GM21381 (cell line): ENCODE results near the gene ARID3C.
A peak's percentile ranks its signal among the peaks of the same experiment; 100 is the strongest.

Experiments
- ATAC-seq: cut with Tn5 transposase; IDR thresholded peaks from one replicate; pipeline ENCODE4 v1.9.1; 2021; ENCODE audit warnings: mild to moderate bottlenecking, moderate library complexity; ENCODE audit not compliant: unreplicated experiment

The ARID3C gene

DNA sequence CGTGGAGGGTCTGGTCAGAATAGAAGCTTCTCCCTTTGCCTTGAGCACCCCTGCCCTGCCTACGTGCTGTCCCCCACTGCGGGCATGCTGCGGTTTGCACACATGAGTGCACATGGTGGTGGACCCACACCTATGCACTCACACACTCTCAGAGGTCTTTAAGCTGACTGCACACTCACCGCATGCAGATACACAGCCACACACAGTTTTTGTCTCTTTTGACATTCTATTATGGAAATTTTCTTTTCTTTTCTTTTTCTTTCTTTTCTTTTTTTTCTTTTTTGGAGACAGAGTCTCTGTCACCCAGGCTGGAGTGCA, 584 bp upstream of the ARID3C start:
- no peak for ATAC-seq

DNA sequence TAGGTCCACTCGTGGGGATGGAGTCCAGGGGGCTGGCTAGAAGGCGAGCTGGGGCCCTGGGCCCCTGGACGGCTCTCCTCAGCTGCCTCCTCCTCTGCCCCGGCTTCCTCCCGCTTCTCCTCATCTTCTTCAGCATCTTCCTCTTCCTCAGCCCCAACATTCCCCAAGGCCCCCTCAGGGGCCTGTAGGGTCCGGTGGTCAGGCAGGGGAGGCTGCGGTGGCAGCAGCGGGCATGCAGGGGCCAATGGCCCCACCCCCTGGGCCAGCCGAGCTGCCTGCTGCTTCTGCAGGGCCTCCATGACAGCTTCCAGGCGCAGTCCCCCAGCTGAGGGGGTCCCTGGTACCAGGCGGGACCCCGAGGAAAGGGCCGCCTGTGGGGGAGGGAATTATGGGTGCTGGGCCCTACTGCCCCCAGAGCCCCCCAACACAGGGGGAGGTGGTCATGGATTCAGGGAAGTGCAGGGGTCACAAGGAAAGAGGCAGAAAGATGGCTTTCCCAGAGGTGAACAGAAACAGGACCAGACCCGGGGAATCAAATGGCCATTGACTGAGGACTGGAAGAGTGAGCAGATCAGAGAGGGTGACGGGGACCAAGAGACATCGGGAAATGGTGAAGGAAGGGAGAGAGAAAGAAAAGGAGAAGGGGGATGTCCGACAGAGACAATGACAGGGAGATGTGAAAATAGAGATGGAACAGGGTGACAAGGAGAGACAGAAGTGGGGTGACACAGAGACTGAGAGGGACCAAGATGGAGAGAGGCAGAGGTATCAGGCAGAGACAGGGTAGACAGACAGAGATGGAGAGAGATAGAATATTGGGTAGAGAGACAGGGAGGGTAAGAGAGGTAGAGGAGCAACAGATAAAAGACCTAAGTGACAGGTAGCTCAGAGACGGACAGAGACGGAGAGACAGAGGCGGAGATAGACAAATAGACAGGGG, 880 bp downstream of the ARID3C start:
- ATAC-seq, result no peak

DNA sequence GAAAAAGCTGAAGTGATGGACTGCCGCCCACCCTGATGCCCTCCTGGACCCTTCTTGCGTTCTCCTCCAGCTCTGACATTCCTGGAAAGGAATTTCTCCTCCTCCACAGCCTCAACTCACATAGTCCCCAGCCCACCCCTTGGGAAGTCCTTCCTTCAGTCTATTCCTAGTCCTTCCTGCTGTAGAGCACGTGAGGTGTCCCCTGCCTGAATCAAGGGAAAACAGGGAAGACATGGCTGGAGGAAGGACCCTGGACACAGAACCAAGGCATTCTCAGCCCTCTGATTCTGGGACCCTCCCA, 3.7 kb downstream of the ARID3C start:
- ATAC-seq, result no peak

DNA sequence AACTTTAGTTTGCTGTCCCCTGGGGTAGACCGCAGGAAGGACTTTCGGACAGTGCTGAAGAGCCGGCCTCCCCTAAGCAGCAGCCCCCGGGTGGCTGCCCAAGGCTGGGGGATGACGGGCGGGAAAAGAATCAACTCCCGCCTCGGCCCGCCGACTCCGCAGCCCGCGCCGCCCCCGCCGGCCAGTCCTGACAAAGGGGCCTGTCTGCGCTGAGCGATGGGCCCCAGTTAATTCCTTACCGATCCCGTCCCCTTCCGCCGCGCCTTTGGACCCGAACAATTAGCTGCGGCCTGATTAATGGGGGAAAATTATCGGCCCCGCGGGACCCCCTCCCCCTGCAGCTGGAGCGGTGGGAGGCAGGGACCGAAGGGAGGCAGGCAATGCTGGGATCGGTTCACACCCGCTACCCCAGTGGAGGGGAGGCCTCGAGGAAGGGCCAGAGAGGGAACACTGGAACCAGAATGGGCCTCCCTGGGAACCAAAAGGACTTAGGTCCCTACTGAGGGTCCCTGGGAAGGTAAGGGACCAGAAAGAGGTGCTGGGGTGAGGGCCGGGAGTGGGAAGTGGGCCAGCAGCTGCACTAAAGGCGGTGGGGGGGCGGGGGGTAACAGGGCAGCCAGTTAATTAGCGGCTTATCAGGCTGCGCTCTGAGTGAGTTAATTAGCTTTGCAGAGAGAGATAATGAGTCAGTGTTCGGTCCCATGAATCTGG, 4.2 kb downstream of the ARID3C start:
- no peak for ATAC-seq

DNA sequence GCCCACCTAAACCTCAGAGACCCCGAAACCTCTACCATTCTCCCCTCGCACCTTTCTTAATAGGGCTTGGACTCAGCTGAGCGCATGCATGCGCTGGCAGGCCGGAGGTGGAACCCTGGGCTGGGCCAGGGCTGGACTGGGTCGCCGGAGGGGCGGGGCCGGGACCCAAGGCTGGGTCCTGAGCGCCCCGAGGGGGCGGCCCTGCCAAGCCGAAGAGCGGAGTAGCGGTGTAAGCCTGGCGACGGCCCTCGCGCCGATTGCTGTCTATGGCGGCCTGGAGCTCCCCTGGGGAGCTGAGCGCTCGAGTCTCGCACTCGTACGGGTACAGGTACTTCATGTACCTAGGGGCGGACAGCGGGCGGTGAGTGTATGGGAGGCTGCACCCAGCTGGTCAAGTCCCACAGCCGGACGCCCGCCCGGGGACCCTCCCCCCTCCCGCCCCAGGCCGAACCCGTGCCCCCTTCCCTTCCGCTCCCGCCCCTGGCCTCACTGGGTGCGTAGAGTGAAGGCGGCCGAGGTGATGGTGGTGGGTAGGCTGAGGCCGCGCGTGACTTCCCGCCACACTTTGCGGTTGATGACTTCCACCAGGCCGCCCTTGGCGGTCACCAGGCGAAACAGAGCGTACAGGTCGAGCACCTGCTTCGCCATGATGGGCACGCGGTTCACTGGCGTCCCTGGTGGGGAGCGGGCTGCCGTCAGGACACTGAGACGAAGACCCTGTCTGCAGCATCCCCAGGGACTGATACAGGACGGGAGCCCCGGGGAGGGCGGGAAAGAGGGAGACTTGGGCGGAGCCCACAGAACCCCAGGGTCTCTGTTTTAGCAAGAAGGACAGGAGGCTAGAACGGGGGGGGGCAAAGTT, 5.3 kb downstream of the ARID3C start:
- ATAC-seq, result no peak

DNA sequence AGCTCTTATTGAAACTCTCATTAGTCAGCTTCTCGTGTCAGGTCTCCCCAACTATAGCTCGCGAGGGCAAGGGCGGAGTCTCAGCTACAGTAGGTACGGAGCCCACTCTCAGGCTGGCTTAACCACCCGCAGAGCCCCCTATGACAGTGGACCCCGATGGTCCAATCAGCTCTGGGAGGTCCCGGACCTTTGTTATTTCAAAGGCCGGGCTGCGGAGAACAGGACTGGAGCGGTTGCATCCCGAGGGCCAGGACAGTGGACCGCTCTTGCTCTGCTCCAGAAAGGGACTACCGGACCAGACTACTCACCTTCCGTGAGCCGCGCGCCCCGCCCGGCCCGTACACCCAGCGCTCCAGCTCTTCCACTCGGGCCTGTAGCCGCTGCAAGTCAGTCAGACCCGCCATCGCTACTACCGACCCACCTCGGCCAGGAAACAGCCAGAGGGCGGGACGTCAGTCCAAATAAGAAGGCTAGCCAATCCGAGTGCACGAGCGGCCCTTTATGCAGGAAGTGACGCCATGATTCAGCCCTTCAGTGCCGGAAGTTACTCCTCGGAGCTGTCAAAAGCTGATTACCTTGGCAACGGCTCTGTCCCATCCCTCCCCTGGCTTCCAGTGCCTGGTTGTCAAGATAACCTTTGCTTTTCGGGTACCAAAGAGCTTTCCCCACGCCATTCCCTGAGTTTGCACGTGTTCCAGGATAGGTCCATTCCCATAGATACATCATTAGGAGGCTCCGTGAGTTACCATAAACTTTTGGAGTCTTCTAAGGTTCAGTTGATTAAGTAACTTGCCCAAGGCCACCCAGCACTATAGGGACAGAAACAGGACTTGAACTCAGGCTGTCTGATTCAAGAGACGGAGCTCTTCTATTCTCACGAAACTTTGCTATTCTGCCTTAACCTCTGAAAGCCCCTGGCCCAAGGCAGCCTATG, 8.5 kb downstream of the ARID3C start, which contains the start of gene DCTN3:
Gene DCTN3 (minus strand): TSS at position 435 of the 934 bp plus-strand sequence. CDS start 31 bp downstream, at position 404.
- peak; percentile 97 for ATAC-seq

DNA sequence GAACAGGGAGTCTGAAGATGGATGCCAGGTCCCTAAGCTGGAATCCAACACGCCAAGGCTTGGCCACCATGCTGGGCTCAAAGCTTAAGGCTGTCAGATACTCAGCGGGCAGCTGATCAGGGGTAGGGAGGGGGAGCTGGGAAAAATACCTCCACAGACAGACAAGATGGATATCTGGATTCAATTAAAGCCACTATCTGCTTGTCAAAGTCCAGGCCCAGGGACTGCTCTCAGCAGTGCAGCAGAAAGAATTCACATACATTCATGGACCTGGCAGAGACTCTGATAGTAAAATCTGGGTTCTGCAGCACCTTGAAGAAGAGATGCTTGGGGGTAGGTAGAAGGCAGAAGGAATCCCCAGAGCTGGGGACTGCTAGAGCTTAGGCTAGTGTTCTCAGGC, 13.7 kb downstream of the ARID3C start:
- no peak for ATAC-seq

DNA sequence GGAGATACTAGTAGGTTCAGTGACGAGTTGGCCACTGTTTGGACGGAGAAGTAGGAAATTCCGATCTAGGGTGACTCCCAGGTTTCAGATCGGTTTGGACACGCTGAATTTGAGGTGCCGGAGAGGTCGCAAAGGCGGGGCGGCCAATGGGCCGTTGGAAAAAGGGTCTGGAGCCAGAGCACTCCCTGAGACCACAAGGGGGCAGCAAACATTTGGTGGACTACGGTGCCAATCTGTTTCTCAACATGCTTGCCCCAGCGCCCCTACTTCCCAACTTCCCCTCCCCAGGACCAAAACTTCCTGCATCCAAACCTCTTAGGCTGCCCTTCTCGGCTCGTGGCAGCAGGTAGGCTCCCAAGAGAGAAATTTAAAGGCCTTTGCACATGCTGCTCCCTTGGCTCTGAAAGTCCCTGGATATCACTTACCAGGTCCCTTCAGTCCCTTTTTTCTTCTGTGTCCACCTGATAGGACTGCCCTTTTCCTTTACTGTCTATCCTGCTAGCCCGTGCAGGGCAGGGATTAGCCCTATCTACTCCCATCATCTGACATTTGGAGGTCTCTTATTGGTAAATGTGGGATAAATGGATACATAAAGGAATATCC, 16.0 kb downstream of the ARID3C start:
- ATAC-seq, result no peak

DNA sequence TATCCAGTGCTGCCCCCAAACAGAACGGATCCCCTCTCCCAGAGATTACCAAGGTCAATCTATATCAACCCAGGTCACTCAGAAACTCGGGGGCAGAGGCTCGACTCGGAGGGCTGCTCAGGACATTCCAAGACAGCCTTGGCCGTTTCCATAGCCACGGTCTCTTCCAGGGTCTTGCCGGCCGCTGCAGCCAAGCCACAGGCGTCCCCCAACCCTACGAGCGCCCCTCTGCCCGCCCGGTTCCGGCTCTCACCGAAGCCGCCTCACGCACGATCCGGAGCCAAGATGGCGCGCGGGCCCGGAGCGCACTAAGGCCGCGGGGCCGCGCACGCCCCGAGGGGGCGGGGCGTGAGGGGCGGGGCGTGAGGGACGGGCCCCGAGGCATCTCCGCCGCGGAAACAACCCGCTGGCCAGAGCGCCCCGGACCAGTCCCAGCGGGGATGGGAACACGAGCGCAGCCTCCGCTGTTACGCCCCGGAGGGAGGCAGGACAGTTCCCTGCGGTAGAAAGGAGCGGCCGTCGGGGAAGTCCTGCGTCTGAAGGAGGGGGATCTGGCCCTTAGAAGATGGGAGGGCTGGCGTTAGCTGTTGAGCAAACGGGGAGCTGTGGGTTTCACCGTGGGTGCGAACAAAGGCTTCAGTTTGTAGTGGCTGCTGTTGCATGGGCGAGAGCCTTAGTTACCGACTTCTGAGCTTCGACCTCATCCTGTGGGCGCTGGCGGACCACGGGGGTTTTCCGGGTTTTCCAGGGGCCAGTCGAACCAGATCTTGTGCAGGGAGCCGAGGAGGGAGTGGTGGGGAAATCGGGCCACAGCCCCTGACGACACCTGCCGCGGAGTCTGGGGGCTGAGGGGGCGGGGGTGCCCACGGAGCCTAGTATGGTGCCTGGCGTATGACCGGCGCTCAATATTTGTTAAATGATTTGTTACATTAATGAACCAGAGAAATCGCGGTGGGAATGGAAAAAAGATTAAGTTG, 16.8 kb downstream of the ARID3C start, which contains the start of gene RPP25L:
Gene RPP25L (minus strand): TSS at position 287 of the 977 bp plus-strand sequence. CDS start 801 bp downstream, outside the sequence.
- peak; percentile 89 for ATAC-seq

DNA sequence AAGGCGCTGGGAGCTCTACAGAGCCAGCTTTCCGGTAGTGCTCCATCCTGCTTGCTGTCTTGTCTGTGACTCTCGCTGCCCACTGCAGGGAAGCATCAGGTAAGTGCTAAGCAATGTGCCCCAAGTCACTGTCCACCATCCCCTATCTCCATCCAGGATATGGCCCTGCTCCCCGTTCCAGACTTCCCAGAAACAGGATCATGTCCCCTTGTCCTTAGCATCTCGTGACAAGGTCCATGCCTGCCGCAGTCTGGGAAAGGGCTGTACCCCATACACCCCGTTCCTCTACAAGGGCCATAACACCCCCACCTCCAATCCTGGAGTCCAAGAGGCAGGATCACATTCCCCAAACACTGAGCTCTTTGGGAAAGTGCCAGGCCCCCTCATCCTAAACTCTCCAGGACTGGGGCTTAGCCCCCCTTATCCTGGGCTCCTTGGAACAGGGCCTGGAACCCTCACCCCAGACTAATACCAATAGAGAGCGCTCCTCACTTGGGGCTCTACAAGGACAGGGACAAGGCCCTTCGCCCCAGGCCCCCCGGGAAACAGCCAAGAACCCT, 17.5 kb downstream of the ARID3C start:
- ATAC-seq, result no peak

DNA sequence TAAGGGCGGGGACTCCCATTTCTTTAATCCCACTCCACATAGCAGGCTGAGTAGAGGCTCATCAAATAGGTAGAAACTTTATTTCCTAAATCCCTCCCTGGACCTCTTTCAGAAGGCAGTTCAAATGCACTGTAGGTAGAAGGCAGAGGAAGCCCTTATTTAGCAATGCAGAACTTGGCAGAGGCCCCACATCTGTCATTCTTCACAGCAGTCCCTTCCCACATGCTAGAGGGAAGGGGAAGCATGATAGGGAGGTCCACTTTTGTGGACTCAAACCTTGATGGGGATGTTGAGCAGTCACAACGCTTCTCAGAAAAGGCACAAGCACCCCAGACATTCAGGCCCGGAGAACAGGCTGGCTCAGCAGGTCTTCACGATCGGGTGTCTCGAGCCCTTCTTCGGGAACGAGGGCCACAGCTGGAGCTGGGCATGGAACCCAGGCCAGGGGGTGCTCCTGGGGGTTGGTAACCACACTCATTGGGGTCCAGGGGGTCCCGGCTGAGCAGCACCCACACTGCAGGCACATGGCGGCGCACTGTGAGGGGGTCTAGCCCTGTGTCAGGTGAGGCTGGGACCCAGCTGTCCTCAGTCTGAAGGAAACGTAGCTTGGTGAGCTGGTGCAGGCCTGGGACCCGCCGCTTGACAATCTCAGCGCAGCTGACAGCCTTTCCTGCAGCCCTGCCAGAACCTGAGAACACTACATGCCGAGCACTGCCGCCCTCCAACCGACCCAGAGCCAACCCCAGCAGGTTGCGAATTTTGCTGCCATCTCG, 18.2 kb downstream of the ARID3C start:
- ATAC-seq, result no peak

DNA sequence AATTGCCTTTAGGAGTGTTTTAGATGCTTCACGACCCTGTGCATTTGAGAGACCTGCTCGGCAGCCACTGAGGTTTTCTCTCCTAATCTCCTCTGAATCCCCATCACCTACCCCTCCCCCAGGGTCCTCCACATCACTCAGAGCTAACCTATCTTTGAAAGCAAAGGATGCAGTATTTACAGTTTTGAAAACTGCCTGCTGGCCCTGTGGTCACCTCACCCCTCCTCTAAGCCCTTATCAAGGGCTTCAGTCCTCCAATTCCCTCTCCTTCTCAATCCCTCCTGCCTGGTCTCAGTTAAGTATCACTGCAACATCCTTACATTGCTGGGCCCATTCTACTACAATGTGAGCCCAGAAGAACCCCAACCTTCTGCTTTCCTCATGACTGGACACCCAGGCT, 21.5 kb downstream of the ARID3C start:
- ATAC-seq, result no peak

DNA sequence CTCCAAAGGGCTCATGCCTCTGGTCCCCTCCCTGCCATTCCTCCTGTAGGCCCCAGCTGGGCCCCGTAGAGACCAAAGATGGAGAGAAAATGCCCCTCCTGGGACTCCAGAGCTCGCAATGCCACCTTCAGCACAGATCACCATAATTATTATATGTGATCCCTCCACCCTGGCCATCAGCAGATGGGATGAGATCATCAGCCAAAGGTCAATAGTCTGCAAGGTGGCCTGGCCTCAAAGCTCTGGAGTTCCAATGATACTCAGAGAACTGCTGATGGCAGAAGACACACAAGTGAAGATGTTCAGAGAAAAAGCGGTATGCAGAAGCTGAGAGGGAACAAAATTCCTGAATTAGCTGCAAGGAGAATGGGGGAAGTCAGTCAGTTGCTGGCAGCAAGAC, 22.0 kb downstream of the ARID3C start:
- ATAC-seq, result no peak

DNA sequence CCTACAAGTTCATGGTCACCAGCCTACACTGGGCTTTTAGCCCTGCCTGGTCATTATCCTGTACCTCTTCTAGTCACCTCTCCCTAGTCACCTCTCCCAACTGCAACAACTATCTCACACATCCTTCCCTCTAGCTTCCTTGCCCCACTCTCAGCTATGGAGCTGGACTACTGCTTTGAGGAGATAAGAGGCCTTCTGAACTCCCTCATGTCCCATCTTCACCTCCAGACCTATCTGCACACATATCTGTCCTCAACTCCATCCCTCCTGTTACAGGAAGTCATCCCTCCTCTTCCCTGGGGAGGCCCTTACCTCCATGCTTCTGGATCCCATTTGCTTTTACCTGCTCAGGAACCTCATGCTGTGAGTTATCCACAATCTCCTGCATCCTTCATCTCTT, 22.7 kb downstream of the ARID3C start:
- no peak for ATAC-seq

DNA sequence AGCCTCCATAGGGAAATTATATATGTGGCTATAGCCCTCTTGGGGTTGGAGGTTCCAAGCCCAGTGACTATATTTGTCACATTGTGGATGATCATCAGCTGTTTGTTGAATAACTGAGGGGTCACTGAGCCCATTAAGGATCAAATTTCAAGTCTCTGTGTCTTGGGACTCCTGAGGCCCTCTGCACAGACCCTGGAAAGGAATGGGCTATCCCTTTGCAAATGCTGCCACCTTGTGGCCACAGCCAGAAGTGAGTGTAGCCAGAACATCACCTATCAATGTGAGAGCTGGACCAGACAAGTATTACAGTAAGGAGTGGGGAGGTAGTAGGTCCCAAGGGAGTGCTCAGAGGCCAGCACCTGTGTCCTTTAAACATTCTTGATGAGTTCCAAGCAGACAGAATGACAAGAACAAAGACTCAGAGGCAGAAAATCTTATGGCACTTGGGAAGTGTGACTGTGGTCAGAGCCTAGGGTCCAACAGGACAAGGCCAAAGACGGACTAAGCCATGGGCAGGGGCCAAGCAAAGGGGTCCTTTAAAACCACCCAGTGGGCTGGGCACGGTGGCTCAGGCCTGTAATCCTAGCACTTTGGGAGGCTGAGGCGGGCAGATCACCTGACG, 25.1 kb downstream of the ARID3C start:
- peak; percentile 65 for ATAC-seq

DNA sequence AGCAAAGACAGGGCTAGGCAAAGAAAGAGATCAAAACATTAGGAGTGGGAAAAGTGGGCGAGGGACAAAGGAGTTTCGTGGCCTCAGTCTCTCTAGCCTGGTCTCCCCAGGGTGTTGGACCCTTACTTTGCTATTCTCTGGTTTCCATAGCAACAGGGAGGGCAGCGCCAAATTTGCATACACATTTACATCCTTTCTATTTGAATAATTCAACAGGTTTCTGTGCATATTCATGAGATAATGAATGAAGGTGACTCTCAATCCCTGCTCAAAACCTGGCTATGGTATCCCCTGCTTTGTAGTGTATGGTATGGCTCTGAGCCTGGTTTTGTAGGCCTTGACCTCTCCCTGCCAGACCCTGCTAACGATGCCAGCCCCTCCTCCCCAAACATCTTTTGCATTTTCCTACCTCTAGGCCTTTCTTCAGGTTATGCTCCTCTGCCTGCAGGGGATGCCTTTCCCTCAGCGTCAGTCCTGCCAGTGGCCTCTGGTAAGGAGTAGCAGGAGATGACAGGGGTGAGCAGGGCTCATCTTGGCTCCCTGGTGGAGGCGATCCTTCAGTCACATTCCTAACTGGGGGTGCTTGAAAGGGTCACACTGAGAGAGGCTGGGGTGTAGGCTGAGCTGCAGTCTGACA, 26.8 kb downstream of the ARID3C start:
- ATAC-seq, result no peak

DNA sequence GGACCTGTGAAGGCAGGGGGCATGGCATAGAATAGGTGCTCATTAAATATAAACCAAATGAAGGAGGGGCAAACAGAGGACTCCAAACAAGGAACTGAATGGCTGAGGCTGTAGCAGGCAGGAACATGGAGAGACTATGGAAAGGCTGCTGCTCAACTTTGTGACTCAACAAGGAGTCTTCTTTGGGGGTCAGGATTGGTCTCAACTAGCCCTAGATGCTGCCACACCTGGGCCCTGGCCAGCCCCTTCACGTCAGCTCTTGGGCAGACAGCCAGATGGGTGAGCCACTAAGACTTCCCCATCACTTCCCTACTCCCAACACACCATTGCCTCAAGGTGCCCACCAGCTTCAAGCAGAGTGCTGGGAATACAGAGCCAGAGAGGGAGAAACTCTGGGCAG, 28.0 kb downstream of the ARID3C start:
- ATAC-seq, result no peak
